Skeletal muscle cell (primary cell): Measurements from ENCODE around the gene TSPAN5.

Experiments used
- DNase-seq: peaks from one replicate; pipeline ENCODE4 v3.0.0-alpha.2; 2010; ENCODE audit warnings: low read depth
- H3K4me3 ChIP-seq: 2 replicates; pipeline ENCODE4 v1.5.1; 2011; ENCODE audit warnings: low read depth, mild to moderate bottlenecking, control low read depth, low read length, moderate library complexity

The TSPAN5 gene

GRCh38 chr4:98510757-98511517 is 147.5 kb downstream of the TSPAN5 start:
- no peak overlapping the region for H3K4me3 ChIP-seq
- peak; percentile 93 for DNase-seq

GRCh38 chr4:98510340-98510739 is 148.1 kb downstream of the TSPAN5 start:
- no peak for DNase-seq
- no peak overlapping the region for H3K4me3 ChIP-seq

- H3K4me3 ChIP-seq = no peak overlapping the region
- DNase-seq = no peak
These were observed 148.7 kb downstream of the TSPAN5 start for GRCh38 chr4:98509721-98510120.

- H3K4me3 ChIP-seq = no peak overlapping the region
- DNase-seq = no peak
These were observed 149.4 kb downstream of the TSPAN5 start for GRCh38 chr4:98508829-98509598.

GRCh38 chr4:98508248-98508647 is 150.2 kb downstream of the TSPAN5 start:
- H3K4me3 ChIP-seq = no peak overlapping the region
- DNase-seq = no peak

- DNase-seq = no peak
- no peak overlapping the region for H3K4me3 ChIP-seq
These were observed 151.1 kb downstream of the TSPAN5 start for GRCh38 chr4:98507299-98507698.

GRCh38 chr4:98506462-98507132 is 151.8 kb downstream of the TSPAN5 start:
- H3K4me3 ChIP-seq = no peak overlapping the region
- DNase-seq = no peak

GRCh38 chr4:98505992-98506391 is 152.4 kb downstream of the TSPAN5 start:
- DNase-seq = no peak

GRCh38 chr4:98504091-98504490 is 154.3 kb downstream of the TSPAN5 start:
- no peak for DNase-seq
- H3K4me3 ChIP-seq = no peak overlapping the region

More at GRCh38 chr4:98505992-98506391, 152.4 kb downstream of the TSPAN5 start:
- no peak overlapping the region for H3K4me3 ChIP-seq

GRCh38 chr4:98503676-98504075 is 154.7 kb downstream of the TSPAN5 start:
- H3K4me3 ChIP-seq = no peak overlapping the region
- no peak for DNase-seq

GRCh38 chr4:98502624-98503023 is 155.8 kb downstream of the TSPAN5 start:
- DNase-seq = no peak
- H3K4me3 ChIP-seq = no peak overlapping the region

- no peak for DNase-seq
- H3K4me3 ChIP-seq = no peak overlapping the region
These were observed 156.4 kb downstream of the TSPAN5 start for GRCh38 chr4:98502031-98502430.

- no peak overlapping the region for H3K4me3 ChIP-seq
- DNase-seq = no peak
These were observed 157.0 kb downstream of the TSPAN5 start for GRCh38 chr4:98501383-98501782.

GRCh38 chr4:98498774-98499173 is 159.6 kb downstream of the TSPAN5 start:
- no peak overlapping the region for H3K4me3 ChIP-seq
- DNase-seq = no peak

- H3K4me3 ChIP-seq = no peak overlapping the region
- DNase-seq = no peak
These were observed 162.1 kb downstream of the TSPAN5 start for GRCh38 chr4:98496152-98496845.

GRCh38 chr4:98493296-98493695 is 165.1 kb downstream of the TSPAN5 start:
- DNase-seq = no peak
- no peak overlapping the region for H3K4me3 ChIP-seq

- no peak overlapping the region for H3K4me3 ChIP-seq
- peak; percentile 73 for DNase-seq
These were observed 166.4 kb downstream of the TSPAN5 start for GRCh38 chr4:98491899-98492559.

GRCh38 chr4:98490251-98490650 is 168.2 kb downstream of the TSPAN5 start:
- H3K4me3 ChIP-seq = no peak overlapping the region
- no peak for DNase-seq

GRCh38 chr4:98485816-98486345 is 172.5 kb downstream of the TSPAN5 start:
- no peak for DNase-seq
- no peak overlapping the region for H3K4me3 ChIP-seq
